Esophagus squamous epithelium (tissue), 4 donors: Measurements from ENCODE around the gene TMCO6.

Experiments
- CTCF ChIP-seq, 6 experiments: fragments of 450-650 bp in 4 of 6; fragments of 200-600 bp in 2 of 6; sonication (generic) in 2 of 6; IDR thresholded peaks; one replicate each; pipeline ENCODE4 v1.5.1; 2016 to 2019; ENCODE audit warnings: antibody characterized with exemption in 6 of 6, mild to moderate bottlenecking in 4 of 6, moderate library complexity in 4 of 6
- POLR2A ChIP-seq, 4 donors: fragments of 450-650 bp; IDR thresholded peaks; one replicate each; pipeline ENCODE4 v1.6.1; 2017; ENCODE audit warnings: antibody characterized with exemption in 4 of 4, mild to moderate bottlenecking in 4 of 4, moderate library complexity in 3 of 4

DNA sequence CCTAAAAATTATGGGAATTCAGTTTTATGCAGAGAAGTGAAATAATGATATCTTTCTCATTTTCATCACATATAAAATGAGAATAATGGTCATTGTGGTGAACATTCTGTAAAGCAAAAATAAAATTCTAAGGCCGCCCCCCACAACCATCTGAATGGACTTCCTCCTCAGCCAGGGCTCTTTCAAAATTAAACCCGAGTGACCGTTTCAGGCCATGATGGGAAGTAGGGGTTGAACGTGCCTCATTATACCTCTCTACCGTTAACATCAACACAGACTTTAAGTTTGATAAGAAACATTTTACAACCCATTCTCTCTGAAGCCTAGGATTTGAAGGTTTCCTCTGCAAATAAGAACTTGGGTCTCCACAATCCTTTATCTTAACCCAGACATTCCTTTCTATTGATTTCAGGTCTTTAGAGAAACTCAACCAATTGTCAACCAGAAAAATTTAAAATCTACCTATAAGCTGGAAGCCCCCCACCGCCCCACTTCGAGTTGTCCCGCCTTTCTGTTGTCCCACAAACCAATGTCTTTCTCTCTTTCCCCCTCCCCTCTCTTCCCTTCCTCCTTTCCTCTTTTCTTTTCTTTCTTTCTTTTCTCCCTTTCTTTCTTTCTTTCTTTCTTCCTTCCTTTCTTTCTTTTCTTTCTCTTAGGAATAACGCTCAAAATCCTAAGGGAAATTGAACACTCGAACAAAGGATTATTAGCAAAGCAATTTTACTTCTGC is 1.7 kb upstream of the TMCO6 start:
- TF ChIP-seq CTCF (IDR thresholded peaks at IDR 0.05), result no peak
- TF ChIP-seq POLR2A (IDR thresholded peaks at IDR 0.05), result no peak
